Type B pancreatic cell (in vitro differentiated cells): ENCODE results near the gene CD2BP2. TPM values are rescaled to one million over a fixed set of nuclear protein-coding genes. Genes with fewer than 3 reads are reported as not detected.
"Not testable (repeated sequence)": the region's sequence is repeated elsewhere in the genome, so short reads cannot be mapped to it uniquely, and the experiment has no call there.

Experiments used
- DNase-seq: peaks from one replicate; pipeline ENCODE4 v3.0.0; 2021; ENCODE audit warnings: mixed read lengths; ENCODE audit not compliant: unreplicated experiment; ENCODE audit errors: extremely low spot score
- H3K27ac Mint-ChIP-seq: 2 replicates; pipeline ENCODE4 v1.8.0; 2021; ENCODE audit warnings: mild to moderate bottlenecking, mixed read lengths
- H3K27me3 Mint-ChIP-seq: 2 replicates; pipeline ENCODE4 v1.8.0; 2021; ENCODE audit warnings: mixed read lengths
- H3K36me3 Mint-ChIP-seq: 2 replicates; pipeline ENCODE4 v1.8.0; 2021; ENCODE audit warnings: mixed read lengths
- H3K4me1 Mint-ChIP-seq: one replicate; pipeline ENCODE4 v1.8.0; 2021; ENCODE audit warnings: mixed read lengths; ENCODE audit not compliant: unreplicated experiment
- H3K4me3 Mint-ChIP-seq: 2 replicates; pipeline ENCODE4 v1.8.0; 2021; ENCODE audit warnings: mild to moderate bottlenecking, mixed read lengths
- H3K9me3 Mint-ChIP-seq: 2 replicates; pipeline ENCODE4 v1.8.0; 2021; ENCODE audit warnings: mixed read lengths
- CTCF ChIP-seq: fragments of 200-600 bp; sonication (generic); conservative IDR thresholded peaks from 2 replicates; pipeline ENCODE4 v1.5.0; 2021; ENCODE audit warnings: antibody characterized with exemption, mild to moderate bottlenecking
- total RNA-seq: library from RNA; stranded (reverse); gene quantifications from 2 replicates; pipeline ENCODE4 v1.2.1, GENCODE V29; 2021; ENCODE audit warnings: low replicate concordance

CD2BP2 gene
- total RNA-seq, 1 donor from 2014 or later: 64.6 TPM

GRCh38 chr16:30348113-30348512, 7.0 kb downstream of the CD2BP2 start:
- H3K4me3 Mint-ChIP-seq: no peak overlapping the region

GRCh38 chr16:30346286-30346685, 8.8 kb downstream of the CD2BP2 start:
- peaks cover 7% of the 10 kb centered on the region for H3K36me3 Mint-ChIP-seq
- H3K9me3 Mint-ChIP-seq: no peaks in the 10 kb centered on the region
- TF ChIP-seq CTCF: no peak
- no peaks in the 10 kb centered on the region for H3K27me3 Mint-ChIP-seq
- no peak overlapping the region for H3K4me3 Mint-ChIP-seq
- no peak overlapping the region for H3K27ac Mint-ChIP-seq
- peak; percentile 10 for DNase-seq
- no peaks in the 10 kb centered on the region for H3K4me1 Mint-ChIP-seq

More at GRCh38 chr16:30348113-30348512, 7.0 kb downstream of the CD2BP2 start:
- Mint-ChIP-seq H3K4me1 (no peaks in the 10 kb centered on the region), H3K27ac (no peak overlapping the region), H3K9me3 (no peaks in the 10 kb centered on the region), H3K36me3 (peaks cover 7% of the 10 kb centered on the region), H3K27me3 (no peaks in the 10 kb centered on the region)
- no peak for DNase-seq
- TF ChIP-seq CTCF: no peak

GRCh38 chr16:30343491-30343820, 11.7 kb downstream of the CD2BP2 start:
- H3K27me3 Mint-ChIP-seq, DNase-seq, H3K9me3 Mint-ChIP-seq, H3K36me3 Mint-ChIP-seq, H3K4me3 Mint-ChIP-seq, H3K4me1 Mint-ChIP-seq, H3K27ac Mint-ChIP-seq: not testable (repeated sequence)

- no peaks in the 10 kb centered on the region for H3K27me3 Mint-ChIP-seq
- TF ChIP-seq CTCF: no peak
- H3K9me3 Mint-ChIP-seq: no peaks in the 10 kb centered on the region
- no peak for DNase-seq
- no peak overlapping the region for H3K27ac Mint-ChIP-seq
- H3K4me1 Mint-ChIP-seq: no peaks in the 10 kb centered on the region
- no peak overlapping the region for H3K4me3 Mint-ChIP-seq
- H3K36me3 Mint-ChIP-seq: no peaks in the 10 kb centered on the region
Measured at GRCh38 chr16:30342751-30343490, 12.2 kb downstream of the CD2BP2 start.

- H3K36me3 Mint-ChIP-seq, H3K4me1 Mint-ChIP-seq, H3K27ac Mint-ChIP-seq: not testable (repeated sequence)
Measured at GRCh38 chr16:30341971-30342370, 13.1 kb downstream of the CD2BP2 start.

GRCh38 chr16:30340621-30341020, 14.5 kb downstream of the CD2BP2 start:
- peak; percentile 13 for DNase-seq
- TF ChIP-seq CTCF: no peak
- H3K4me3 Mint-ChIP-seq: no peak overlapping the region
- H3K36me3 Mint-ChIP-seq: no peaks in the 10 kb centered on the region
- H3K27ac Mint-ChIP-seq: no peak overlapping the region
- no peaks in the 10 kb centered on the region for H3K9me3 Mint-ChIP-seq
- no peaks in the 10 kb centered on the region for H3K4me1 Mint-ChIP-seq
- H3K27me3 Mint-ChIP-seq: no peaks in the 10 kb centered on the region

More at GRCh38 chr16:30341971-30342370, 13.1 kb downstream of the CD2BP2 start:
- not testable (repeated sequence) for H3K27me3 Mint-ChIP-seq, H3K9me3 Mint-ChIP-seq, H3K4me3 Mint-ChIP-seq
- DNase-seq: peak; percentile 16

- not testable (repeated sequence) for H3K27ac Mint-ChIP-seq, H3K9me3 Mint-ChIP-seq, H3K36me3 Mint-ChIP-seq, H3K4me3 Mint-ChIP-seq, H3K27me3 Mint-ChIP-seq, DNase-seq, H3K4me1 Mint-ChIP-seq
Measured at GRCh38 chr16:30338715-30339114, 16.4 kb downstream of the CD2BP2 start.

GRCh38 chr16:30337964-30338357, 17.1 kb downstream of the CD2BP2 start:
- not testable (repeated sequence) for H3K9me3 Mint-ChIP-seq, H3K4me3 Mint-ChIP-seq, DNase-seq, H3K36me3 Mint-ChIP-seq, H3K27me3 Mint-ChIP-seq, H3K27ac Mint-ChIP-seq, H3K4me1 Mint-ChIP-seq
